LHCN-M2 (cell line): ENCODE results near the gene PACRG. TPM values are rescaled to one million over a fixed set of nuclear protein-coding genes. Genes with fewer than 3 reads are reported as not detected.

Source experiments
- DNase-seq: peaks from one replicate; pipeline ENCODE4 v3.0.0-alpha.2; 2012; ENCODE audit warnings: low read depth
- total RNA-seq: library from RNA; depleted of rRNA; stranded (reverse); fragments of >200 nt; gene quantifications from 2 replicates; pipeline ENCODE4 v1.2.3, GENCODE V29; 2014

Gene PACRG
- total RNA-seq, 1 experiment from 2014 or later: 0.75 TPM

GRCh38 chr6:163198396-163198795 lies 470.6 kb downstream of the PACRG start:
- DNase-seq: no peak

- DNase-seq: no peak
These were observed 471.6 kb downstream of the PACRG start for GRCh38 chr6:163199371-163199770.

GRCh38 chr6:163200289-163200688 lies 472.5 kb downstream of the PACRG start:
- no peak for DNase-seq

GRCh38 chr6:163200694-163201093 lies 472.9 kb downstream of the PACRG start:
- no peak for DNase-seq

GRCh38 chr6:163201855-163202254 lies 474.1 kb downstream of the PACRG start:
- DNase-seq: no peak

- no peak for DNase-seq
These were observed 478.4 kb downstream of the PACRG start for GRCh38 chr6:163206196-163206595.

GRCh38 chr6:163207431-163208383 lies 479.9 kb downstream of the PACRG start:
- DNase-seq: no peak

- no peak for DNase-seq
These were observed 481.2 kb downstream of the PACRG start for GRCh38 chr6:163209005-163209404.

- DNase-seq: no peak
These were observed 484.3 kb downstream of the PACRG start for GRCh38 chr6:163212123-163212522.

GRCh38 chr6:163214259-163214658 lies 486.5 kb downstream of the PACRG start:
- DNase-seq: no peak

GRCh38 chr6:163218361-163218894 lies 490.7 kb downstream of the PACRG start:
- no peak for DNase-seq

GRCh38 chr6:163226181-163226835 lies 498.5 kb downstream of the PACRG start:
- DNase-seq: no peak

- DNase-seq: peak; percentile 23
These were observed 499.2 kb downstream of the PACRG start for GRCh38 chr6:163226836-163227485.

GRCh38 chr6:163228041-163228440 lies 500.3 kb downstream of the PACRG start:
- DNase-seq: no peak

GRCh38 chr6:163229050-163229449 lies 501.3 kb downstream of the PACRG start:
- no peak for DNase-seq

- DNase-seq: no peak
These were observed 503.1 kb downstream of the PACRG start for GRCh38 chr6:163230901-163231300.

- DNase-seq: no peak
These were observed 503.7 kb downstream of the PACRG start for GRCh38 chr6:163231356-163232014.

- no peak for DNase-seq
These were observed 504.3 kb downstream of the PACRG start for GRCh38 chr6:163232015-163232523.

GRCh38 chr6:163232649-163233048 lies 504.9 kb downstream of the PACRG start:
- no peak for DNase-seq

- no peak for DNase-seq
These were observed 509.3 kb downstream of the PACRG start for GRCh38 chr6:163237110-163237509.
